GM19455 (cell line): Measurements from ENCODE around the gene GRM5.
A peak's percentile ranks its signal among the peaks of the same experiment; 100 is the strongest.
"Not testable (repeated sequence)": the region's sequence is repeated elsewhere in the genome, so short reads cannot be mapped to it uniquely, and the experiment has no call there.

ENCODE experiments used
- ATAC-seq: cut with Tn5 transposase; IDR thresholded peaks from one replicate; pipeline ENCODE4 v1.9.1; 2021; ENCODE audit not compliant: unreplicated experiment

Gene GRM5

GRCh38 chr11:88838139-88838538 lies 227.6 kb downstream of the GRM5 start:
- ATAC-seq = not testable (repeated sequence)

DNA sequence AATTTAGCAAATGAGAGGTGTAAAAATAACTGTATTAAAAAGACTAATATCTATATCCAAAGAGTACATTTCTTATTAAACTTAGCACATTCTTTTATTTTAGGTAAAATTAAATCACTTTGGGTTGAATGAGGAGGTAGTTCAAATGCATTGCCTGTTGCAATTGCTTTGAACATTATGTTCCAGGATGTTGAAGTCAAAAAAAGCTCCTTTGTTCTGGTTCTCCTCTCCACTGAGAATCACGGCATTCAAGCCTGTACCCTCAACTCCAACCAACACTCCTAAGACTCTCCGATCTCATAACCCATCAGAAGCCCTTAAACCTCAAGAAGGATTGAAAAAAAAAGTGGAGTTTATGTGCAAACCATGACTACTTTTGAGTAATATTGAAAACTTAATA lies 230.1 kb downstream of the GRM5 start:
- ATAC-seq = not testable (repeated sequence)

GRCh38 chr11:88831303-88831890 lies 234.4 kb downstream of the GRM5 start:
- no peak for ATAC-seq

- ATAC-seq = no peak
Observed at GRCh38 chr11:88827018-88827676, 238.6 kb downstream of the GRM5 start.

GRCh38 chr11:88819616-88820015 lies 246.2 kb downstream of the GRM5 start:
- no peak for ATAC-seq

DNA sequence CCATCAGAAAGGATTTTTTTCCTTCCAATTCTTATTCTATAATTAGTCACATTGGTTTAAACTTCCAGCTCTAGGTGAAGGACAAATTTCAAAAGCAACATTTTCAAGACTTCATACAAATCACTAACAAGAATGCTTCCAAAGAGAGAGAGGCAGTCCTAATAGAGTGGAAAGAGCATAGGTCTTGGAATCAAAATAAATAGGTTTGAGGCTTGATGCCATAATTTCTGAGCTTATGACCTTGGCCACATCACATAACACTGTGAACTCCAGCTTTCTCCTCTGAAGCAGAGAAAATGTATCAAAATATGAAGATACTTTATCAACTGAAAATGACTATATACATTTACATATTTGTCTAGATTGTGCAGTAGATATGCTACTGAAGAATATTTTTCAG lies 246.8 kb downstream of the GRM5 start:
- ATAC-seq = no peak

DNA sequence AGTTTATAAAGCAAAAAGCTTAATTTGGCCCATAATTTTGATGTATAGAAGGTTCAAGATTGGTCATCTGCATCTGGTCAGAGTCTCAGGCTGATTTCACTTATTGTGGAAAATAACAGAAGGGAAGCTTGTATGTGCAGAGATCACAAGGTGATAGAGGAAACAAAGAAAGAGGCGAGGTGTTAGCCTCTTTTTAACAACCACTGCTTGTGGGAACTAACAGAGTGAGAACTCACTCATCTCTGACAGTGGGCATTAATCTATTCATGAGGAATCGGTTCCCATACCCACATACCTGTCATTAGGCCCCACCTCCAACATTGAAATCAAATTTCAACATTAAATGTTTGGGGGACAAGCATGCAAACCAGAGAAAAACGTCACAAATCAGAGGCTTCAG lies 250.3 kb downstream of the GRM5 start:
- no peak for ATAC-seq

DNA sequence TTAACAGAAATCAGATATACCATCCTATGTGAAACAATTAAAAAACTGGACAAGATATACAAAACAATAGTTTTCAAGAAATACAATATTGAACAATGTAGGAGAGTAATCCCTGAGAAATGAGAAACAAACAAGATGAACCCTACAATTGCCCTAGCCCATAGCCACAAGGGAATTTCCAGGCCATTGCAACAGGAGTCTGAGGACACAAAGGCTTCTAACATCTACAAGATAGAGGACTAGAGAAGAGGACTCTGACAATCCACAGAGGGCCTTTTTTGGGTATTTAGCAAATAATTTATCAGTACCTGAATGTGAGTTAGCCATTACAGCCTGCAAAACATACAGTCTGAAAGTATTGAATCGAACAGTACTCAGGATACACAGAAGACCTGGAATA lies 251.7 kb downstream of the GRM5 start:
- ATAC-seq = no peak

DNA sequence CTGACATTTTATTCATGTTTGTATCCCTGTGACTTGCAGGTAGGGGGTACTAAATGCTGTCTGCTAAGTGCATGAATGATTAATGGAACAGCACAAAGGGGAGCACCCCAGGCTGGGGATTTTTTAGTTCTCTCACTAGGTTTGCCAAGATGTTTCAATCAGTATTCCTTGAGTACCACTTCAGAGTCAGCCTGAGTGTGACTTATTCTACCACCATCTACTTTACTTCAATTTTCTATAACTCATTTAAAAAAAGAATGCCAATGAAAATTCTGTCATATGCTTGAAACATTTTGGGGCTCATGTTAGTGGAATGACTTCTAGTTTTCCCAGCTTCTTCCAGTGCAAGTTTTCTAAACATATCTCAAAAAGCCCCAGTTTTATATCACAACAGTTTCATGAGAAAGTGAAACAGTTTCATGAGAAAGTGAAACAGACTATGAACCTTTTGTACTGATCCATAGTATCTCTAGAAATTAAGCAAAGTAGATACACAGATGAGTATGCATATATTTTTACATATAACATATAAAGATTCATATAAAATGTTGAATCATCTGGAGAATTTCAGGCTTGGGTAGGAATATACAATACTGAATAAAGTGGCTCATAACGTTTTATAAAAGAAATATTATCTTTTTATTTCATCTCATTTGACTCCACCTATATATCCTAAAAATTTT lies 252.4 kb downstream of the GRM5 start:
- peak; percentile 75 for ATAC-seq

DNA sequence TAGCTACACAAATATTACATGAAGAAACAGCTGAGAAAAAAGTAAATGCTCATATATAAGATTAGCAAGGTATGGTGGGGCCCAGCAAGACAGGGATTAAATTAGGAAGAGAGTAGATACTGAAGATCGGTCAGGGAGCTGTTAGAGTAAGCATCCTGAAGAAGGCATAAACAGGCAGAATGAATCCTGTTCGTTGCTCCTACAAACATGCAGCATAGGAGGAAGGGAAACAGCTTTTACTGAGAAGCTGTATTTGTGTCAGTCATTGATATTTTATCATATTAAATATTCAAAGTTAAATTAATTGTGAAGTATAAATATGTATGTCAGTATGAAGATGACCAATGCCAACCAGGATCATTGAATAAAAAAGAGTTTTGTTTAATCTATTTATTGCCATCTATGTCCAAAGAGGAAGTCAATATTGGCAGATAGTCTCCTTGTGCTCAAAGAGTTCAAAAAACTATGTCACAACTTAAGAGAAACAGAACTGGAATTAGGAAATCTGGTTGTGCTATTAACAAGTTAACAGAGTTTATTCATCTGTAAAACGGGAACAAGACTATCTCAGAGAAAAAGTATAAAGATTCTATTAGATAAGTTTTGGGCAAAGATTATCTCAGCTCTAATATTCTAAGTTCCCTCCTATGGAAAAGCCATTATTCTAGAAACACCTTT lies 255.2 kb downstream of the GRM5 start:
- no peak for ATAC-seq

GRCh38 chr11:88809126-88809525 lies 256.7 kb downstream of the GRM5 start:
- no peak for ATAC-seq

GRCh38 chr11:88807349-88807748 lies 258.4 kb downstream of the GRM5 start:
- ATAC-seq = no peak

GRCh38 chr11:88806410-88806809 lies 259.4 kb downstream of the GRM5 start:
- ATAC-seq = no peak

DNA sequence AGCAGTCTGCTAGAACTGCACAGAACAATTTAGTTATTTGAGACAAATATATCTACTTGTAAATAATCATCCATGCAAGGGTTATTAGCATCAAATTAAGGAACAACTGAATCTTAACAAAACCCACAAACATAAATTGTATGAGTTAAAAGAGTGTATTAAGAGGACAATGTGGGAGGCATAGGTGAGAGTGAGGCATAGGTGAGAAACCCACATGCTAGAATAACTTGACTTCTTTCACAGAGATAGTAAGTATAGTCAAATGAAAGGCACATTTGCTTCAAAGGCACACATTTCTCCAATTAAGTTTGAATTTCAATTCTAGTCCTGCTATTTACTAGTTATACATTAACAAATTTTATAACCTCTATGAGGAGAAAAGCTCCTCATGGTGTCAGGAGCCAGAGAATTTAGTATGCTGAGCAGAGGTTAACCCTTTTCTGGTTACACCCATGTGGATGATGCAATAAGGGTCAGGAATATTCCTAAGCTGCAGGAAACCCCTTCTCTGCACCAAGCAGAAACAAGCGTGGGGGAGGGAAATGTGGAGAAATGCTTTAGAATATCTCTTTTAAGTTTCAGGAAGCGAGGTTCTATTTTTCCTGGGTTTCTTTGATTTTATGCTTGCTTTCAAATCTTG lies 264.2 kb downstream of the GRM5 start:
- no peak for ATAC-seq

GRCh38 chr11:88799771-88800500 lies 265.8 kb downstream of the GRM5 start:
- ATAC-seq = no peak

- no peak for ATAC-seq
Observed at GRCh38 chr11:88790182-88790581, 275.6 kb downstream of the GRM5 start.

- no peak for ATAC-seq
Observed at GRCh38 chr11:88779577-88779976, 286.2 kb downstream of the GRM5 start.

DNA sequence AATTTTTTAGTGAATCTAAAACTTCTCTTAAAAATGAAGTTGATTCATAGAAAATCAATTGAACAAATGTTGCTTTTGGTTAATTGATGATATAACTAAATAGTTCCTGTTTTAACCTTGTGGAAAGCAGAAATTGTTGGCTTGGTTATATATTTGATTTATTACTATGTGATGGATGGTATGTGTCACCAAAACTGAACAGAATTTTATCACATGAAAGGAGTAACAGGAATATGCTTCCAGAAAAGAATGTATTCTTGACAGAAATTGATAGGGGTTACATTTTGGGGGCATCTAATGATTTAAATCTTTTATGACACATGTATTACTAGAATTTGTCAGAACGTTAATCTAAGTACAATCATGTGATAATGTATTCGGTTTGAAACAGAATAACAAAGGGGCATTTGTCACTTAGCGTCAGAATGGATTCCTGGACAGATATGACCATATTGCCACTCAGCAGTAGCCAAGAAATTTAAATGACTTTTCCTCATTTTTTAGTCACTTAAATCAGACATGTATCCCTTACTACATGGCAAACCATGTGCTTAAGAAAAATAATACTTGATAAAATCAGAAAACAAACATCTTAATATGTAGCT lies 295.2 kb downstream of the GRM5 start:
- no peak for ATAC-seq

- no peak for ATAC-seq
Observed at GRCh38 chr11:88744140-88744539, 321.6 kb downstream of the GRM5 start.

- no peak for ATAC-seq
Observed at GRCh38 chr11:88739524-88739923, 326.3 kb downstream of the GRM5 start.
